Endodermal cell (in vitro differentiated cells): ENCODE measurements around the gene HOXB2. TPM values are rescaled to one million over a fixed set of nuclear protein-coding genes. Genes with fewer than 3 reads are reported as not detected.
"Not testable (repeated sequence)": the region's sequence is repeated elsewhere in the genome, so short reads cannot be mapped to it uniquely, and the experiment has no call there.

Experiments
- DNase-seq: peaks from one replicate; pipeline ENCODE4 v3.0.0-alpha.2; 2017
- H3K27ac ChIP-seq: 2 replicates; pipeline ENCODE4 v1.5.1; 2013; ENCODE audit warnings: mild to moderate bottlenecking, low read depth, low read length, moderate library complexity
- H3K27me3 ChIP-seq: 2 replicates; pipeline ENCODE4 v1.6.1; 2013; ENCODE audit warnings: mild to moderate bottlenecking, low read length, moderate library complexity; ENCODE audit not compliant: insufficient read depth, control insufficient read depth, poor library complexity, severe bottlenecking
- H3K36me3 ChIP-seq: 2 replicates; pipeline ENCODE4 v1.7.0; 2013; ENCODE audit warnings: mild to moderate bottlenecking, low read length, moderate library complexity; ENCODE audit not compliant: control insufficient read depth, insufficient read depth
- H3K4me1 ChIP-seq: one replicate; pipeline ENCODE4 v1.7.0; 2013; ENCODE audit warnings: low read length; ENCODE audit not compliant: control insufficient read depth, insufficient read depth
- H3K4me3 ChIP-seq: 2 replicates; pipeline ENCODE4 v1.5.1; 2013; ENCODE audit warnings: mild to moderate bottlenecking, low read length, moderate library complexity
- H3K9ac ChIP-seq: 2 replicates; pipeline ENCODE4 v1.6.1; 2013; ENCODE audit warnings: mild to moderate bottlenecking, low read length, moderate library complexity; ENCODE audit not compliant: poor library complexity, severe bottlenecking; ENCODE audit errors: extremely low read depth
- H3K9me3 ChIP-seq: 2 replicates; pipeline ENCODE4 v1.6.1; 2013; ENCODE audit warnings: mild to moderate bottlenecking, low read length, moderate library complexity; ENCODE audit not compliant: control insufficient read depth
- H3K27ac Mint-ChIP-seq: 2 replicates; pipeline ENCODE4 v1.8.0; 2020; ENCODE audit warnings: mixed read lengths
- H3K27me3 Mint-ChIP-seq: 2 replicates; pipeline ENCODE4 v1.8.0; 2021; ENCODE audit warnings: mild to moderate bottlenecking, mixed read lengths; ENCODE audit not compliant: insufficient read depth
- H3K36me3 Mint-ChIP-seq: 2 replicates; pipeline ENCODE4 v1.8.0; 2020; ENCODE audit warnings: low read depth, mixed read lengths
- H3K4me1 Mint-ChIP-seq: 2 replicates; pipeline ENCODE4 v1.8.0; 2020; ENCODE audit warnings: mixed read lengths
- H3K4me3 Mint-ChIP-seq: 2 replicates; pipeline ENCODE4 v1.8.0; 2020; ENCODE audit warnings: mild to moderate bottlenecking, moderate library complexity, mixed read lengths
- H3K9me3 Mint-ChIP-seq: 2 replicates; pipeline ENCODE4 v1.8.0; 2020; ENCODE audit warnings: mild to moderate bottlenecking, mixed read lengths
- WGBS, 2 experiments: methylation state at CpG; one replicate each; pipeline versions ENCODE4 v1.1.5 to v1.1.7; 2013; ENCODE audit warnings: missing lambda C conversion rate in 2 of 2, mixed read lengths in 1 of 2; ENCODE audit not compliant: insufficient coverage in 1 of 2, insufficient read length in 1 of 2; 5-methylcytosine and 5-hydroxymethylcytosine counted together
- total RNA-seq, 2 donors: library from RNA; stranded (reverse); fragmentation: NEBNext Ultra II Directional in 1 of 2; extraction: Animal tissue kit (Norgen Biotek cat#: 25700) in 1 of 2; gene quantifications; 2 replicates in 1 of 2; 3 replicates in 1 of 2; pipeline ENCODE4 v1.2.1, GENCODE V29; 2021
- TF ChIP-seq, protein P1 (sequence below): fragments of 200-600 bp; sonication (generic); conservative IDR thresholded peaks from 2 replicates; pipeline ENCODE4 v1.5.0; 2021; ENCODE audit warnings: antibody characterized with exemption, mild to moderate bottlenecking

Gene HOXB2
- total RNA-seq, 2 donors from 2014 or later: 0.22 TPM; not detected in 1

DNA sequence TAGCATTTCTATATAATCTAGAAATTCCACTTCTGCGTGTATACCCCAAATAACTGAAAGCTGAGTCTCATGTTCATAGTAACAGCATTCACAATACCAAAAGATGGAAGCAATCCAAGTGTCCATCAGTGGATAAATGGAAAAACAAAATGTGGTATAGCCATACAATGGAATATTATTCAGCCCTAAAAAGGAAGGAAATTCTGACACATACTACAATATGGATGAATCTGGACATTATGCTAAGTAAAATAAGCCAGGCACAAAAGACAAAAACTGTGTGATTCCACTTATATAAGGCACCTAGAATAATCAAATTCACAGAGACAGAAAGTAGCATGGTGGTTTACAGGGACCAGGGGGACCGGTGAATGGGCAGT is 34.5 kb downstream of the HOXB2 start:
- WGBS, 2 experiments: 86 to 93% methylated on average over 1 to 2 of the region's 2 CpGs
- TF ChIP-seq, protein P1, sequence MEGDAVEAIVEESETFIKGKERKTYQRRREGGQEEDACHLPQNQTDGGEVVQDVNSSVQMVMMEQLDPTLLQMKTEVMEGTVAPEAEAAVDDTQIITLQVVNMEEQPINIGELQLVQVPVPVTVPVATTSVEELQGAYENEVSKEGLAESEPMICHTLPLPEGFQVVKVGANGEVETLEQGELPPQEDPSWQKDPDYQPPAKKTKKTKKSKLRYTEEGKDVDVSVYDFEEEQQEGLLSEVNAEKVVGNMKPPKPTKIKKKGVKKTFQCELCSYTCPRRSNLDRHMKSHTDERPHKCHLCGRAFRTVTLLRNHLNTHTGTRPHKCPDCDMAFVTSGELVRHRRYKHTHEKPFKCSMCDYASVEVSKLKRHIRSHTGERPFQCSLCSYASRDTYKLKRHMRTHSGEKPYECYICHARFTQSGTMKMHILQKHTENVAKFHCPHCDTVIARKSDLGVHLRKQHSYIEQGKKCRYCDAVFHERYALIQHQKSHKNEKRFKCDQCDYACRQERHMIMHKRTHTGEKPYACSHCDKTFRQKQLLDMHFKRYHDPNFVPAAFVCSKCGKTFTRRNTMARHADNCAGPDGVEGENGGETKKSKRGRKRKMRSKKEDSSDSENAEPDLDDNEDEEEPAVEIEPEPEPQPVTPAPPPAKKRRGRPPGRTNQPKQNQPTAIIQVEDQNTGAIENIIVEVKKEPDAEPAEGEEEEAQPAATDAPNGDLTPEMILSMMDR: no peak
- Histone ChIP-seq H3K4me3 (no peak overlapping the region), H3K27ac (no peak overlapping the region), H3K36me3 (no peaks in the 10 kb centered on the region), H3K27me3 (peaks cover 24% of the 10 kb centered on the region), H3K9me3 (no peaks in the 10 kb centered on the region), H3K9ac (no peak overlapping the region), H3K4me1 (peaks cover 16% of the 10 kb centered on the region)
- no peak overlapping the region for H3K27ac Mint-ChIP-seq
- no peak overlapping the region for H3K4me3 Mint-ChIP-seq
- H3K4me1 Mint-ChIP-seq: peaks cover 19% of the 10 kb centered on the region
- H3K9me3 Mint-ChIP-seq: no peaks in the 10 kb centered on the region
- H3K36me3 Mint-ChIP-seq: no peaks in the 10 kb centered on the region
- no peak for DNase-seq
- peaks cover 84% of the 10 kb centered on the region for H3K27me3 Mint-ChIP-seq

DNA sequence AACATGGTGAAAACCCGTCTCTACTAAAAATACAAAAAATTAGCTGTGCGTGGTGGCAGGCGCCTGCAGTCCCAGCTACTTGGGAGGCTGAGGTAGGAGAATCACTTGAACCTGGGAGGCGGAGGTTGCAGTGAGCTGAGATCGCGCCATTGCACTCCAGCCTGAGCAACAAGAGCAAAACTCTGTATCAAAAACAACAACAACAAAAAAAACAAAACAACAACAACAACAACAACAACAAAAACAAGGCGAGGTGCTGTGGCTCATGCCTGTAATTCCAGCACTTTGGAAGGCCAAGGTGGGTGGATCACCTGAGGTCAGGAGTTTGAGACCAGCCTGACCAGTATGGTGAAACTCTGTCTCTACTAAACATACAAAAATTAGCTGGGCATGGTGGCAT is 35.2 kb downstream of the HOXB2 start:
- not testable (repeated sequence) for H3K4me3 Mint-ChIP-seq, H3K36me3 ChIP-seq, H3K27ac Mint-ChIP-seq, H3K36me3 Mint-ChIP-seq, H3K9ac ChIP-seq, H3K9me3 ChIP-seq, DNase-seq, H3K9me3 Mint-ChIP-seq, H3K4me3 ChIP-seq, H3K27ac ChIP-seq
- Histone ChIP-seq H3K27me3 (peaks cover 24% of the 10 kb centered on the region), H3K4me1 (peaks cover 15% of the 10 kb centered on the region)
- WGBS, 2 experiments: 97% methylated on average over 7 of the region's 7 CpGs; no CpG with 5 or more reads in 1 of the 2 experiments
- peaks cover 82% of the 10 kb centered on the region for H3K27me3 Mint-ChIP-seq
- H3K4me1 Mint-ChIP-seq: peaks cover 19% of the 10 kb centered on the region

DNA sequence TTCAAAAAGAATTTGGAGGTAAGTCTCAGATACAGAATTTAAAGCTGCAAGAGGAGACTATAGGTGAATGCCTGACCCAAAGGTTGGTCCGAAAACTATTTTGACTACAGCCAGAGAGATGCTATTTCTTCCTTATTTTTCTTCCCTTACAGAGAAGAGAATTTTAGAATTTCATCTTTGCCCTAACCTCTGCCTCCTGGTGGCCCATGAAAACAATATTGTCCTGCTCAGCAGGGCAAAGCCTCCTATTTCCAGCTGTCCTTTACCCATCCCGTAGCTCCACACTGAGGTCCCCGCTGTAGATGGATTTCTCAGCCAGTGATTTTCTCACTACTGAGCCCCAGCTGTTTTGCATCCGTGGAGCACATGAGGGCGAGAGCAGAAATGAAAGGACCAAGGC is 38.7 kb downstream of the HOXB2 start:
- Histone ChIP-seq H3K36me3 (no peaks in the 10 kb centered on the region), H3K27me3 (peaks cover 41% of the 10 kb centered on the region), H3K4me3 (no peak overlapping the region), H3K27ac (no peak overlapping the region), H3K9me3 (no peaks in the 10 kb centered on the region), H3K4me1 (peaks cover 22% of the 10 kb centered on the region), H3K9ac (no peak overlapping the region)
- Mint-ChIP-seq H3K4me3 (no peak overlapping the region), H3K9me3 (no peaks in the 10 kb centered on the region), H3K4me1 (peaks cover 17% of the 10 kb centered on the region), H3K36me3 (no peaks in the 10 kb centered on the region), H3K27ac (no peak overlapping the region), H3K27me3 (peaks cover 84% of the 10 kb centered on the region)
- DNase-seq: no peak
- 86 to 89% methylated on average over 4 to 5 of the region's 5 CpGs for WGBS, 2 experiments
- TF ChIP-seq, protein P1: peak; percentile 42

DNA sequence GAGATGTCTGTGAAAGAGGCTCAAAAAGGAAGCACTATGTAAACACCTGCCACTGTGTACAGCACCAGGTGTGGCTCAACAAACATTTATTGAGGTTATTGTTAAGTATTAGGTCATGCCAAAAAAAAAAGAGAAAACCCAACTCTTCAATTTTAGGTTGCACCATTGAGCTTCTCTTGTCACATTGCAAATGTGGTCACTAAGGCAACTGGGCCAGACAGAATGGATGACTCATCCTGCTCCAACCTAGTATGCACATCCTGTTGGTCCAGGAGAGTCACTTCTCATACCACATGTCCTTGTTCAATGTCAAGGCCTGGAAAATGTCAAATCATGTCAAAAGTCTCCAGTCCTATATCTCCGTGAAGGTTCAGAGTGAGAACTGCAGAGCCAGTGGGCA is 39.1 kb downstream of the HOXB2 start:
- Mint-ChIP-seq H3K9me3 (no peaks in the 10 kb centered on the region), H3K36me3 (no peaks in the 10 kb centered on the region), H3K27ac (no peak overlapping the region), H3K4me3 (no peak overlapping the region), H3K4me1 (peaks cover 21% of the 10 kb centered on the region), H3K27me3 (peaks cover 86% of the 10 kb centered on the region)
- no peak overlapping the region for H3K27ac ChIP-seq
- peak; percentile 62 for DNase-seq
- peaks cover 41% of the 10 kb centered on the region for H3K27me3 ChIP-seq
- TF ChIP-seq, protein P1: no peak
- no peak overlapping the region for H3K4me3 ChIP-seq
- H3K4me1 ChIP-seq: peaks cover 25% of the 10 kb centered on the region
- no peaks in the 10 kb centered on the region for H3K9me3 ChIP-seq
- 57 to 87% methylated on average over 1 of the region's 1 CpG for WGBS, 2 experiments
- no peak overlapping the region for H3K9ac ChIP-seq
- H3K36me3 ChIP-seq: no peaks in the 10 kb centered on the region
